Measurements from ENCODE around the gene CD38.
"Not testable (repeated sequence)": the region's sequence is repeated elsewhere in the genome, so short reads cannot be mapped to it uniquely, and the experiment has no call there.

Gene CD38

GRCh38 chr4:15754323-15754722, 23.8 kb upstream of the CD38 start:
- no peak for TF ChIP-seq CTCF (IDR thresholded peaks at IDR 0.05)

GRCh38 chr4:15755321-15756155, 22.6 kb upstream of the CD38 start:
- Histone ChIP-seq H3K27me3 (no peaks in the 10 kb centered on the region), H3K4me3 (ENCODE audit: low read depth in 1 of 2, low read length in 1 of 2) (no peak overlapping the region), H3K4me1 (ENCODE audit: control insufficient read depth in 1 of 2, insufficient read depth in 1 of 2, low read depth in 1 of 2, low read length in 1 of 2) (peaks cover 24 to 31% of the 10 kb centered on the region in 2 experiments), H3K9me3 (no peaks in the 10 kb centered on the region), H3K36me3 (peaks cover 56% of the 10 kb centered on the region), H3K27ac (peak overlapping the region; percentile 72)
- TF ChIP-seq CTCF (IDR thresholded peaks at IDR 0.05) = no peak

More at GRCh38 chr4:15754323-15754722, 23.8 kb upstream of the CD38 start:
- Histone ChIP-seq H3K4me1 (ENCODE audit: control insufficient read depth in 1 of 2, insufficient read depth in 1 of 2, low read depth in 1 of 2, low read length in 1 of 2) (peaks cover 24 to 31% of the 10 kb centered on the region in 2 experiments), H3K4me3 (ENCODE audit: low read depth in 1 of 2, low read length in 1 of 2) (no peak overlapping the region), H3K27ac (peak overlapping the region; percentile 37), H3K27me3 (no peaks in the 10 kb centered on the region), H3K9me3 (no peaks in the 10 kb centered on the region), H3K36me3 (peaks cover 51% of the 10 kb centered on the region)

GRCh38 chr4:15756361-15756861, 21.7 kb upstream of the CD38 start:
- peaks cover 24 to 31% of the 10 kb centered on the region in 2 experiments for H3K4me1 ChIP-seq (ENCODE audit: control insufficient read depth in 1 of 2, insufficient read depth in 1 of 2, low read depth in 1 of 2, low read length in 1 of 2)
- no peak for TF ChIP-seq CTCF (IDR thresholded peaks at IDR 0.05)
- peaks cover 62% of the 10 kb centered on the region for H3K36me3 ChIP-seq
- H3K9me3 ChIP-seq = no peaks in the 10 kb centered on the region
- peak overlapping the region; percentile 72 for H3K27ac ChIP-seq
- no peak overlapping the region for H3K4me3 ChIP-seq (ENCODE audit: low read depth in 1 of 2, low read length in 1 of 2)
- no peaks in the 10 kb centered on the region for H3K27me3 ChIP-seq

GRCh38 chr4:15757054-15757453, 21.1 kb upstream of the CD38 start:
- Histone ChIP-seq H3K27ac (peak overlapping the region; percentile 72), H3K27me3 (no peaks in the 10 kb centered on the region), H3K4me1 (ENCODE audit: control insufficient read depth in 1 of 2, insufficient read depth in 1 of 2, low read depth in 1 of 2, low read length in 1 of 2) (peaks cover 24 to 31% of the 10 kb centered on the region in 2 experiments), H3K9me3 (no peaks in the 10 kb centered on the region), H3K36me3 (peaks cover 68% of the 10 kb centered on the region), H3K4me3 (ENCODE audit: low read depth in 1 of 2, low read length in 1 of 2) (no peak overlapping the region)
- TF ChIP-seq CTCF (IDR thresholded peaks at IDR 0.05) = no peak

- H3K27ac ChIP-seq = no peak overlapping the region
- peaks cover 64% of the 10 kb centered on the region for H3K36me3 ChIP-seq
- no peak overlapping the region for H3K4me3 ChIP-seq (ENCODE audit: low read depth in 1 of 2, low read length in 1 of 2)
- no peak for TF ChIP-seq CTCF (IDR thresholded peaks at IDR 0.05)
- no peaks in the 10 kb centered on the region for H3K27me3 ChIP-seq
- no peaks in the 10 kb centered on the region for H3K9me3 ChIP-seq
- peaks cover 24 to 31% of the 10 kb centered on the region in 2 experiments for H3K4me1 ChIP-seq (ENCODE audit: control insufficient read depth in 1 of 2, insufficient read depth in 1 of 2, low read depth in 1 of 2, low read length in 1 of 2)
Observed at GRCh38 chr4:15758294-15758693, 19.8 kb upstream of the CD38 start.

GRCh38 chr4:15762460-15762859, 15.7 kb upstream of the CD38 start:
- H3K4me1 ChIP-seq (ENCODE audit: control insufficient read depth in 1 of 2, insufficient read depth in 1 of 2, low read depth in 1 of 2, low read length in 1 of 2); H3K9me3 ChIP-seq; H3K4me3 ChIP-seq (ENCODE audit: low read depth in 1 of 2, low read length in 1 of 2); H3K27ac ChIP-seq; H3K27me3 ChIP-seq: not testable (repeated sequence)
- H3K36me3 ChIP-seq = peaks cover 55% of the 10 kb centered on the region
